DOHH2 (cell line): ENCODE measurements around the gene HAPLN2.

ENCODE experiments used
- CTCF ChIP-seq: fragments of 200-600 bp; sonication (generic); IDR thresholded peaks from one replicate; pipeline ENCODE4 v1.5.1; 2014; ENCODE audit warnings: antibody characterized with exemption, mild to moderate bottlenecking, low read depth, low read length; ENCODE audit not compliant: poor library complexity, severe bottlenecking
- EZH2phosphoT487 ChIP-seq: fragments of 200-600 bp; sonication (generic); IDR thresholded peaks from 2 replicates; pipeline ENCODE4 v1.6.1; 2017; ENCODE audit warnings: borderline replicate concordance, mild to moderate bottlenecking, antibody characterized with exemption, low read length, moderate library complexity, mixed read lengths

DNA sequence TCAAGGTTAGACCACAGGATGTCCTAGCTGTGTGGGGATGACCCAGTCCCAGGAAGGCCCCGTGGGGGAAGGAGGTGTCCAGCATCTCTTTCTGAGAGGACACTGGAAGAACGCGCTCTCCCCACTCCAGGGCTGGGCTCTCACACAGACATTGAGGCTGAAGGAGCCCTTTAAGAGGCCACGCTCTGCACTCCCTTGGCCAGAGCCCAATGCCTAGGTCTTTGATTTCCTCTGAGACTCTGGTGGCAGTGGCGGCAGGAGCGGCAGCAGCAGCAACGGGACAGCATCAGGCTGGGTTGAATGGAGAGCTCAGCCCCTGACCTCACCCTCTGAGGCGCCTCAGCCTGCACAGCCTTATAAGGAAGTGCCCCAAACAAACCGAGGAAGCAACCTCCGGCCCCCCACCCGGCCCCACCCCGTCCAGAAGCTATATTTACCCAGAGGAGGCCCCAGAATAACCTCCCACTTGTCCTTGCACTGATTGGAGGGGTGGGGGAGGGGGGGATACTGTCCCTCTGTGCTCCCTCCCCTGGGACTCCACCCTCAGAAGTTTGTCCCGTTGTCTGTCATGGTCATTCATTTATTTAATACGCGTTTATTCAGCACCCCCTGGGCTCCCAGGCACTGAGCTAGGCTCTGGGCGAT is 45.7 kb downstream of the HAPLN2 start:
- TF ChIP-seq EZH2phosphoT487 = no peak
- no peak for TF ChIP-seq CTCF
